ENCODE data around the gene GPANK1. TPM values are rescaled to one million over a fixed set of nuclear protein-coding genes. Genes with fewer than 3 reads are reported as not detected.
A peak's percentile ranks its signal among the peaks of the same experiment; 100 is the strongest.

The GPANK1 gene
- total and polyA plus RNA-seq, 9 of the 15 experiments (the other 6 are each of a cell fraction or from before 2014, with no cell fraction given), result 32.2 to 111 (median 46.3) TPM

DNA sequence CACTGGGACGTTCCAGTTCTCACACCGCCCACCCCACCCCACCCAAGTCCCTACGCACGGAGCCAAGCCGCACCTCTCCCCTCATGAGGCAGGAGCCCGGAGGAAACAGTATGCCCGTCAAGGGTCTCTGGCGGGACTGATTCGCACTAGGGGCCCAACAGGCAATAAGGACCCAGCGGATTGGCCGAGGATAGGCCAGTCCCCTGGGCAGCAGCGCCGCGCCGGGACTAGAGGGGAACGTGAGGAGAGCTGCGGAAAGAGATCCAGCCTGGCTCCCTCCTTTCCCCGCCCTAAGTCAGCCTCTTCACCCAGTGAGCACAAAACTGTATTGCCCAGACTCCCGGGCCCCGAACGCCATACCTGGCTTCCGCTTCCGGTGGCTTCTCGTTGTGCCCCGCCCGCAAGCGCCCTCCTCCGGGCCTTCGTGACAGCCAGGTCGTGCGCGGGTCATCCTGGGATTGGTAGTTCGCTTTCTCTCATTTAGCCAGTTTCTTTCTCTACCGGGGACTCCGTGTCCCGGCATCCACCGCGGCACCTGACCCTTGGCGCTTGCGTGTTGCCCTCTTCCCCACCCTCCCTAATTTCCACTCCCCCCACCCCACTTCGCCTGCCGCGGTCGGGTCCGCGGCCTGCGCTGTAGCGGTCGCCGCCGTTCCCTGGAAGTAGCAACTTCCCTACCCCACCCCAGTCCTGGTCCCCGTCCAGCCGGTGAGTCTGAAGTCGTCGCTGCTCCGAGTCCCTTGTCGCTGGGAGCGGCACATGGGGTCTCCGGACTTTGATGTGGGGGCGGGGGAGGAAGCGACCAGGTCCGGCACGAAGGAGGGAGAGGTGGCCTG lies 922 bp upstream of the GPANK1 start, which contains the start of gene CSNK2B (continued):
- TF ChIP-seq, protein P1, sequence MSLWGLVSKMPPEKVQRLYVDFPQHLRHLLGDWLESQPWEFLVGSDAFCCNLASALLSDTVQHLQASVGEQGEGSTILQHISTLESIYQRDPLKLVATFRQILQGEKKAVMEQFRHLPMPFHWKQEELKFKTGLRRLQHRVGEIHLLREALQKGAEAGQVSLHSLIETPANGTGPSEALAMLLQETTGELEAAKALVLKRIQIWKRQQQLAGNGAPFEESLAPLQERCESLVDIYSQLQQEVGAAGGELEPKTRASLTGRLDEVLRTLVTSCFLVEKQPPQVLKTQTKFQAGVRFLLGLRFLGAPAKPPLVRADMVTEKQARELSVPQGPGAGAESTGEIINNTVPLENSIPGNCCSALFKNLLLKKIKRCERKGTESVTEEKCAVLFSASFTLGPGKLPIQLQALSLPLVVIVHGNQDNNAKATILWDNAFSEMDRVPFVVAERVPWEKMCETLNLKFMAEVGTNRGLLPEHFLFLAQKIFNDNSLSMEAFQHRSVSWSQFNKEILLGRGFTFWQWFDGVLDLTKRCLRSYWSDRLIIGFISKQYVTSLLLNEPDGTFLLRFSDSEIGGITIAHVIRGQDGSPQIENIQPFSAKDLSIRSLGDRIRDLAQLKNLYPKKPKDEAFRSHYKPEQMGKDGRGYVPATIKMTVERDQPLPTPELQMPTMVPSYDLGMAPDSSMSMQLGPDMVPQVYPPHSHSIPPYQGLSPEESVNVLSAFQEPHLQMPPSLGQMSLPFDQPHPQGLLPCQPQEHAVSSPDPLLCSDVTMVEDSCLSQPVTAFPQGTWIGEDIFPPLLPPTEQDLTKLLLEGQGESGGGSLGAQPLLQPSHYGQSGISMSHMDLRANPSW (CRISPR knock-in tag; IDR thresholded peaks at IDR 0.05), result no peak
- TF ChIP-seq MTF1 (CRISPR knock-in tag; IDR thresholded peaks at IDR 0.05; ENCODE audit: borderline replicate concordance) (no peak), ZNF143 (CRISPR knock-in tag; IDR thresholded peaks at IDR 0.05) (peak; percentile 96), GATAD2B (IDR thresholded peaks at IDR 0.05; ENCODE audit: borderline replicate concordance) (no peak), ZNF830 (CRISPR knock-in tag; IDR thresholded peaks at IDR 0.05) (no peak; the same call in 1 of the 2 replicates), CREB1 (IDR thresholded peaks at IDR 0.05) (peak; percentile 89), CREB1 (CRISPR knock-in tag; IDR thresholded peaks at IDR 0.05) (peak; percentile 83; the same call in 1 of the 2 replicates), ZNF274 (IDR thresholded peaks at IDR 0.05; ENCODE audit: borderline replicate concordance, low read depth, low read length) (no peak), RCOR1 (IDR thresholded peaks at IDR 0.05; ENCODE audit: borderline replicate concordance in 1 of 2, low read depth in 2 of 2, low read length in 2 of 2) (no peak), ZNF239 (CRISPR knock-in tag; IDR thresholded peaks at IDR 0.05) (no peak), SAP30 (IDR thresholded peaks at IDR 0.05; ENCODE audit: borderline replicate concordance, insufficient read depth, low read depth, low read length, poor library complexity, severe bottlenecking) (peak; percentile 76), CXXC5 (CRISPR knock-in tag; IDR thresholded peaks at IDR 0.05) (peak; percentile 99), RBM22 (IDR thresholded peaks at IDR 0.05; ENCODE audit: low read depth, low read length, poor library complexity, severe bottlenecking) (peak; percentile 83), ZFX (CRISPR knock-in tag; IDR thresholded peaks at IDR 0.05) (no peak), ZNF121 (CRISPR knock-in tag; conservative IDR thresholded peaks at IDR 0.05) (no peak), KLF13 (tag; IDR thresholded peaks at IDR 0.05; ENCODE audit: borderline replicate concordance, low read depth) (peak; percentile 55; the same call in 1 of the 2 replicates), NR2C1 (IDR thresholded peaks at IDR 0.05) (no peak), NR2C1 (tag; IDR thresholded peaks at IDR 0.05) (peak; percentile 100), MED1 (CRISPR knock-in tag; IDR thresholded peaks at IDR 0.05; ENCODE audit: borderline replicate concordance) (no peak), KDM5B (IDR thresholded peaks at IDR 0.05; ENCODE audit: insufficient replicate concordance, low read depth, low read length) (peak; percentile 92)
- TF ChIP-seq, protein P2, sequence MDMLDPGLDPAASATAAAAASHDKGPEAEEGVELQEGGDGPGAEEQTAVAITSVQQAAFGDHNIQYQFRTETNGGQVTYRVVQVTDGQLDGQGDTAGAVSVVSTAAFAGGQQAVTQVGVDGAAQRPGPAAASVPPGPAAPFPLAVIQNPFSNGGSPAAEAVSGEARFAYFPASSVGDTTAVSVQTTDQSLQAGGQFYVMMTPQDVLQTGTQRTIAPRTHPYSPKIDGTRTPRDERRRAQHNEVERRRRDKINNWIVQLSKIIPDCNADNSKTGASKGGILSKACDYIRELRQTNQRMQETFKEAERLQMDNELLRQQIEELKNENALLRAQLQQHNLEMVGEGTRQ (CRISPR knock-in tag; IDR thresholded peaks at IDR 0.05), result no peak
- TF ChIP-seq, protein P3, sequence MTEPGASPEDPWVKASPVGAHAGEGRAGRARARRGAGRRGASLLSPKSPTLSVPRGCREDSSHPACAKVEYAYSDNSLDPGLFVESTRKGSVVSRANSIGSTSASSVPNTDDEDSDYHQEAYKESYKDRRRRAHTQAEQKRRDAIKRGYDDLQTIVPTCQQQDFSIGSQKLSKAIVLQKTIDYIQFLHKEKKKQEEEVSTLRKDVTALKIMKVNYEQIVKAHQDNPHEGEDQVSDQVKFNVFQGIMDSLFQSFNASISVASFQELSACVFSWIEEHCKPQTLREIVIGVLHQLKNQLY (CRISPR knock-in tag; conservative IDR thresholded peaks at IDR 0.05), result peak in 1 of 2 experiments; percentile 84; a peak in 2 of 4 replicates
